ENCODE results near the gene STPG1.

STPG1 gene

DNA sequence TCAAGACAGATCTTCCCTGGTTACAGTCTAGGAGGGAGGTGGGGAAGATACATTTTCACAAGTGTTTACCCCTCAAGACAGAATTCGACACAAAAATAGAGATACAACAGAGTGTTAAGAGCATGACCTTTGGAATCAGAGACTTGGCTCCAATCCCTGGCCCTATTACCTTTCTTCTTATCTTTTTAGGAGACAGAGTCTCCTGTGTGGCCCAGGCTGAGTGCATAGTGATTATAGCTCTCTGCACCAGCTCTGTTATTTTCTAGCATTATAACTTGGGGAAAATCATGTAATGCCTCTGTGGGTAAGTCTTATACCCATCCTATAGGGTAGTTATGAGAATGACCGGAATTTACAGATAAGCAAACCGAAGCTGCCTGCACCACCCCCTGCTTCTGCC, 11.9 kb upstream of the STPG1 start:
- Histone ChIP-seq H3K27ac (ENCODE audit: low read depth, low read length) (no peak overlapping the region), H3K36me3 (ENCODE audit: insufficient read depth, low read length) (peaks cover 23% of the 10 kb centered on the region), H3K9ac (ENCODE audit: low read length) (no peak overlapping the region), H3K4me3 (ENCODE audit: low read depth in 1 of 2, low read length in 2 of 2) (no peak overlapping the region), H3K27me3 (ENCODE audit: control insufficient read depth in 1 of 2, insufficient read depth in 2 of 2, low read length in 2 of 2) (no peaks in the 10 kb centered on the region), H3K4me1 (ENCODE audit: insufficient read depth, low read length) (no peaks in the 10 kb centered on the region), H3K9me3 (ENCODE audit: low read length) (no peaks in the 10 kb centered on the region)

DNA sequence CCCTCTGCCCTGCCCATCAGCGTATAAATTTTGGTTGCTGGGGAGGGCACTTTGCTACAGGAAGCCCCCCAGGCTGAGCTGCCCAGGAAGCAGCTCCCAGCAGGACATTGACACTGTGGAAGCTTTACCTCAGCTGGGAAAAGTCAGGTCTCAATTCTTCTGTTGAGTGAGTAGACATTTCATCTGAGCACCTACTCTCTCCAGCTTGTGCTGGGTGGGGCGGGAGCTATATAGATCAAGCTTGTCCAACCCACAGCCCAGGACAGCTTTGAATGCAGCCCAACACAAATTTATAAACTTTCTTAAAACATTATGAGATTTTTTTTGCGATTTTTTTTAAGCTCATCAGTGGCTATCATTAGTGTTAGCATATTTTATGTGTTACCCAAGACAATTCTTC, 11.4 kb upstream of the STPG1 start:
- H3K27me3 ChIP-seq (ENCODE audit: control insufficient read depth in 1 of 2, insufficient read depth in 2 of 2, low read length in 2 of 2), result no peaks in the 10 kb centered on the region
- no peak overlapping the region for H3K27ac ChIP-seq (ENCODE audit: low read depth, low read length)
- no peak overlapping the region for H3K4me3 ChIP-seq (ENCODE audit: low read depth in 1 of 2, low read length in 2 of 2)
- H3K4me1 ChIP-seq (ENCODE audit: insufficient read depth, low read length), result no peaks in the 10 kb centered on the region
- H3K9ac ChIP-seq (ENCODE audit: low read length), result no peak overlapping the region
- H3K9me3 ChIP-seq (ENCODE audit: low read length), result no peaks in the 10 kb centered on the region
- H3K36me3 ChIP-seq (ENCODE audit: insufficient read depth, low read length), result peaks cover 23% of the 10 kb centered on the region

DNA sequence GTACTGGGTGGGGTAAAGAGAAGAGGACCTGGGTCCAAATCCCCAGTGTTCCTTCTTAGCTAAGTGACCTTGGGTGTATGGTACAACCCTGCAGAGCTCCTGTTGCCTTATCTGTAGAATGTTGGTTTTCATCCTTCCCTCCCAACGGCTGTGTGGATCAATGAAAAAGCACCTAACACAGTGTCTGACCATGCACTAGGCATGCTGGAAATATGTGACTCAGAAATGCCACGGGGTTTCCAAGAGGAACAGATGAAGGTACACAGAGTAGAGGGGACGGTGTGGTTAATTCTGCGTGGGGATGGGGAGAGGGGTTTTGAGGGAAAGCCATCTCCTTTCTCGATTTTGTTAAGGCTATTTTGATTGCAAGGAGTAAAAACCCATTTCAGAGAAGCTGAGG, 10.6 kb upstream of the STPG1 start:
- no peaks in the 10 kb centered on the region for H3K9me3 ChIP-seq (ENCODE audit: low read length)
- H3K9ac ChIP-seq (ENCODE audit: low read length), result no peak overlapping the region
- H3K4me1 ChIP-seq (ENCODE audit: insufficient read depth, low read length), result no peaks in the 10 kb centered on the region
- peaks cover 23% of the 10 kb centered on the region for H3K36me3 ChIP-seq (ENCODE audit: insufficient read depth, low read length)
- no peak overlapping the region for H3K27ac ChIP-seq (ENCODE audit: low read depth, low read length)
- H3K4me3 ChIP-seq (ENCODE audit: low read depth in 1 of 2, low read length in 2 of 2), result no peak overlapping the region
- H3K27me3 ChIP-seq (ENCODE audit: control insufficient read depth in 1 of 2, insufficient read depth in 2 of 2, low read length in 2 of 2), result no peaks in the 10 kb centered on the region

DNA sequence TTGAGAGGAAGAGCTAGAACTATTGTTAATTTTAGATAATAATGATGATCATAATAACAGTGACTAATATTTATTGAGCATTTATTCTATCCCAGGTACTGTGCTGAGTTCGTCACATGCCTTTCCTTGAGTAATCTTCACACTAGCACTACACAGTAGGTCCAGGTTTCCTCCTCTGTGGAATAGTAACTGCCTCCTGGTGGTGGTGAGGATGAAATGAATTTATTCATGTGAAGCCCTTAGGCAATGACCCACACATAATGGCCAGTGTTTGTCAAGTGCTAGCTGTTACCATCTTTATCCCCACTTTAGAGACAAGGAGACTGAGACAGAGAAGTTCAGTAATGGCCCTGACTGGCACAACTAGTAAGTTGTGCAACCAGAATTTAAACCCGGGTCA, 7.9 kb upstream of the STPG1 start:
- Histone ChIP-seq H3K9me3 (ENCODE audit: low read length) (no peaks in the 10 kb centered on the region), H3K4me1 (ENCODE audit: insufficient read depth, low read length) (peaks cover 13% of the 10 kb centered on the region), H3K9ac (ENCODE audit: low read length) (no peak overlapping the region), H3K27me3 (ENCODE audit: control insufficient read depth in 1 of 2, insufficient read depth in 2 of 2, low read length in 2 of 2) (no peaks in the 10 kb centered on the region), H3K27ac (ENCODE audit: low read depth, low read length) (no peak overlapping the region), H3K4me3 (ENCODE audit: low read depth in 1 of 2, low read length in 2 of 2) (no peak overlapping the region), H3K36me3 (ENCODE audit: insufficient read depth, low read length) (peaks cover 18% of the 10 kb centered on the region)

DNA sequence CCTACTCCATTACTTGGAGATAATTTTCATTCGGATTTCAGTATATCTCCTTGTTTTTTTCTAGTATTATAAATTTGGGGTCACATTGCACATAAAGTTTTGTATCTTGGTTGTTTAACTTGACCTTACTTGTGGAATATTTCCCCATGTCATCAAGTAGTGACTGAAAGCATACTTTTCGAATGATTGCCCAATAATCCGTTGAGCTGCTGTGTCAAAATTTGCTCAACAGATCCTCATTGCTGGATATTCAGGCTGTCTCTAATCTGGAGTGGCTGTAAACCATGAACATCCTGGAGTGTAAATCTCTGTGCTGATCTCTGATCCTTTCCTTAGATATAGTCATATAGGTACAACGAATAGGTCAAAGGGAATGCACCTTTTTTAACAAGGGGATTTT, 7.0 kb upstream of the STPG1 start:
- H3K4me1 ChIP-seq (ENCODE audit: insufficient read depth, low read length), result peaks cover 15% of the 10 kb centered on the region
- no peak overlapping the region for H3K9ac ChIP-seq (ENCODE audit: low read length)
- H3K27me3 ChIP-seq (ENCODE audit: control insufficient read depth in 1 of 2, insufficient read depth in 2 of 2, low read length in 2 of 2), result no peaks in the 10 kb centered on the region
- H3K27ac ChIP-seq (ENCODE audit: low read depth, low read length), result no peak overlapping the region
- peaks cover 16% of the 10 kb centered on the region for H3K36me3 ChIP-seq (ENCODE audit: insufficient read depth, low read length)
- H3K4me3 ChIP-seq (ENCODE audit: low read depth in 1 of 2, low read length in 2 of 2), result no peak overlapping the region
- no peaks in the 10 kb centered on the region for H3K9me3 ChIP-seq (ENCODE audit: low read length)

DNA sequence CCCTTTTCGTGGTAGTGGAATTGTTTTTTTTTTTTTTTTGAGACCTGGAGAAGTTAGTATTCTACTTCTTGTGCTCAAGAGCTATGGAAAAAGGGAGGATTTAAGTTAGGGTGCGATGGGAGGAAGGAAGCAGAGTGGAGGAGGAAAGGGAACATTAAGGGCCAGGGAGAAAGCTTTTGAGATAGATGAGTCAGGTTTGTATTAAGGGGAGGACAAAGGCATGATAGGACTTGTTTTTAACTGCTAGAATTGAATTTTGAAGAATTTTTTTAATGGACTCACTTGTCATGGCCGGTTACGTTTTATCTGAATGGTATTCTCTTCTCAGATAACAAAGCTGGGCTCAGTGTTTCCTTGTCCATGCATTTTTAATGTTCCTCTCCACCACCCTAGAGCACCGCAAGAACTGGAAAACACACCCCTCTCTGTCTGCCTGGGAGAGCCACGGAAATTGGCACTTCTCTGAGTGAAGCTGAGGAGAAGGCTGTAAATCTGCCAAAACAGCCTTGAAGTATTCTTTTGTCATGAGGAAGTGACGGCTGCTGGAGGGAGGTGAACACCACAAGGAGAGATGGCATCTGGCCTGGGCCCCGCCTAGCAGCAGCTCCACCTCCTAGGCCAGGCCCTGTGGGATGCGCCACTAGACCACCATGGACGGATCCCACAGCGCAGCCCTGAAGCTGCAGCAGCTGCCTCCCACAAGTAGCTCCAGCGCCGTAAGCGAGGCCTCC, 5.5 kb upstream of the STPG1 start:
- Histone ChIP-seq H3K27ac (ENCODE audit: low read depth, low read length) (no peak overlapping the region), H3K4me1 (ENCODE audit: insufficient read depth, low read length) (peaks cover 18% of the 10 kb centered on the region), H3K4me3 (ENCODE audit: low read depth in 1 of 2, low read length in 2 of 2) (no peak overlapping the region), H3K27me3 (ENCODE audit: control insufficient read depth in 1 of 2, insufficient read depth in 2 of 2, low read length in 2 of 2) (no peaks in the 10 kb centered on the region), H3K9me3 (ENCODE audit: low read length) (no peaks in the 10 kb centered on the region), H3K9ac (ENCODE audit: low read length) (no peak overlapping the region), H3K36me3 (ENCODE audit: insufficient read depth, low read length) (peaks cover 16% of the 10 kb centered on the region)

DNA sequence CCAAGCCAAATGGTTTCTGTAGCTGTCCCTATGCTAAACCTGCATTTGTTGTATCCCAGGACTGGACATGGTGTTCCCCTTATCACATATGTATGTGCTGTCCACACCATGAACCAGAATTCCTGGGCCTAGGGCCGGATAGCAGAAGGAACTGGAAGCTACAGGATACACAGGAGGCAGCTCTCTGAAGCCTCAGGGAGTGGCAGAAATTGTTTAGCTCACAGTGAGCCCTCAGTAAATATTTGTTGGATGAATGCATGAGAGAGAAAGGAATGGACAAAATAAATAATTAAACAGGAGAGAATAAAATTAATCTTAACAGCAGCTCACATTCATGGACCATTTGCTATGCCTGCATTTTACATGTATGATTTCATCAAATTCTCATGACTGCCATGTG, 4.1 kb upstream of the STPG1 start:
- peaks cover 13% of the 10 kb centered on the region for H3K36me3 ChIP-seq (ENCODE audit: insufficient read depth, low read length)
- peaks cover 24% of the 10 kb centered on the region for H3K4me1 ChIP-seq (ENCODE audit: insufficient read depth, low read length)
- H3K27ac ChIP-seq (ENCODE audit: low read depth, low read length), result no peak overlapping the region
- no peak overlapping the region for H3K9ac ChIP-seq (ENCODE audit: low read length)
- H3K4me3 ChIP-seq (ENCODE audit: low read depth in 1 of 2, low read length in 2 of 2), result no peak overlapping the region
- no peaks in the 10 kb centered on the region for H3K9me3 ChIP-seq (ENCODE audit: low read length)
- H3K27me3 ChIP-seq (ENCODE audit: control insufficient read depth in 1 of 2, insufficient read depth in 2 of 2, low read length in 2 of 2), result no peaks in the 10 kb centered on the region

DNA sequence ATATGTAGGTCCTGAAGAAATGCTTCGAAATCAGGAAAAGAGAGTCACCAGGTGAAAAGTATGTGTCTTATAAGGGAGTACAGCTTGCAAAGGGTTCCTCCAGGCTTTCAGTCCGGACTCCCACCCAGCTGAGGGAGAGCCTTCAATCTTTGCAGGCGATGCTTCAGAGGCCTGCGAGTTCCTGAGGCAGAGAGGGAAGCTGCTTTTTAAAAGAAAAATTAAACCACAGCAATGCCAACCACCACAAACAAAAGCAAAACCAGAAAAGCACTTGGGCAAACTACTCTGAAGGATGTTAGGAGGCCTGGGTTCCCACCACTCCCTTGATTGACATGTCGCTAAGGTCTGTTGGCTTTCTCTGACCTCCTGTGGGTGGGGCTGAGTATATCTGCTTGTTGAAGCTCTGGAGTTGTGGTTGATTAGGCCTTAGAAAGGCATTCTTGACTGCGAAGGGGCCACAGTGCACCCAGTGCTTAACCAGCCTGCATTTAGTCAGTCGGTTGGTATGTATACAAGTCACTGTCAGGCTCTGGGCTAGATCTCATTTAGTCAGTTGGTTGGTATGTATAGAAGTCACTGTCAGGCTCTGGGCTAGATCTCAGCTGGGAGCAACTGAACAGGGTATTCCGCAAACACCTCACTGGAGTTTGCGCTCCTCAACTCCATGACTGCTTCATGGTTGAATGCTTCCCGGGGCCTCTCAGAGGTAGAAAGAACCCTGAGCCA, 3.2 kb upstream of the STPG1 start:
- H3K27me3 ChIP-seq (ENCODE audit: control insufficient read depth in 1 of 2, insufficient read depth in 2 of 2, low read length in 2 of 2), result no peaks in the 10 kb centered on the region
- peaks cover 5% of the 10 kb centered on the region for H3K36me3 ChIP-seq (ENCODE audit: insufficient read depth, low read length)
- H3K4me1 ChIP-seq (ENCODE audit: insufficient read depth, low read length), result peaks cover 24% of the 10 kb centered on the region
- peak overlapping the region; percentile 37 for H3K9ac ChIP-seq (ENCODE audit: low read length)
- H3K4me3 ChIP-seq (ENCODE audit: low read depth in 1 of 2, low read length in 2 of 2), result peak overlapping the region; percentile 78 to 98
- no peaks in the 10 kb centered on the region for H3K9me3 ChIP-seq (ENCODE audit: low read length)
- H3K27ac ChIP-seq (ENCODE audit: low read depth, low read length), result peak overlapping the region; percentile 70

DNA sequence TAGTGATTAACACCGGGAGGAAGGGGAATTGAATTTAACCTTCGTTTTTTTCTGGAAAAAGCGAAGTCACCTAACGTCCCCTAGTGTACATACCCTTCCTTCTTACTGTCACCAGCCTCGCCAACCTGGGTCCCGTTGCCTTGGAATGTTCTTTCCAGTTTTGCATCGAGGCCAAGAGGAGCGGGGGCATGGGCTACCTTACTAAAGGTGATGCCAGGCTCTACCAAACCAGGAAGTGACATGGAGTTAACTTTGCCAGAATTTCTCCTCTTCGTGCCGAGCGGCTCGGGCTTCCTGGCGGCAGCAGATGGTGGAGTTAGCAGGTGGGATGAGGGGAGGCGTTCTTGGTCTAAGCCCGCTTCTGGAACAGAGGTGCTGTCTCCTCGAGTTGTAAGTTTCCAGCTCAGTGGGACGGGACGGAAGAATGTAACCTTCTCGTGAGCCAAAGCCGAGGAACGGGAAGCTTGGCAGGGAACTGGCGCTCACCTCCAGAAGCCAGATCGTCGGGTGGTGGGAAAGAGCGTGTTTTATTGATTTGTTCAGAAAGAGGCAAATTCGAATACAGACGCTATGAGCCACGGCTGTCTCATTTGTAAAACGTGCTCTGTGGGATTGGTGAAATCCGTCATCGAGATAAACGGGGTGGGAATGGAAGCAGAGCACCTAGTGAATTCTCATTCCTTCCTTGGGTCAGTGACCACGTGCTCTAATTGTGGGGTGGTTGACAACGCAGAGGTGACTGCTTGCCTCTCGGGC, 2.5 kb upstream of the STPG1 start:
- H3K4me3 ChIP-seq (ENCODE audit: low read depth in 1 of 2, low read length in 2 of 2), result peak overlapping the region; percentile 78 to 98
- H3K27me3 ChIP-seq (ENCODE audit: control insufficient read depth in 1 of 2, insufficient read depth in 2 of 2, low read length in 2 of 2), result no peaks in the 10 kb centered on the region
- H3K36me3 ChIP-seq (ENCODE audit: insufficient read depth, low read length), result no peaks in the 10 kb centered on the region
- H3K9ac ChIP-seq (ENCODE audit: low read length), result peak overlapping the region; percentile 37
- peak overlapping the region; percentile 70 for H3K27ac ChIP-seq (ENCODE audit: low read depth, low read length)
- H3K4me1 ChIP-seq (ENCODE audit: insufficient read depth, low read length), result peaks cover 24% of the 10 kb centered on the region
- no peaks in the 10 kb centered on the region for H3K9me3 ChIP-seq (ENCODE audit: low read length)

DNA sequence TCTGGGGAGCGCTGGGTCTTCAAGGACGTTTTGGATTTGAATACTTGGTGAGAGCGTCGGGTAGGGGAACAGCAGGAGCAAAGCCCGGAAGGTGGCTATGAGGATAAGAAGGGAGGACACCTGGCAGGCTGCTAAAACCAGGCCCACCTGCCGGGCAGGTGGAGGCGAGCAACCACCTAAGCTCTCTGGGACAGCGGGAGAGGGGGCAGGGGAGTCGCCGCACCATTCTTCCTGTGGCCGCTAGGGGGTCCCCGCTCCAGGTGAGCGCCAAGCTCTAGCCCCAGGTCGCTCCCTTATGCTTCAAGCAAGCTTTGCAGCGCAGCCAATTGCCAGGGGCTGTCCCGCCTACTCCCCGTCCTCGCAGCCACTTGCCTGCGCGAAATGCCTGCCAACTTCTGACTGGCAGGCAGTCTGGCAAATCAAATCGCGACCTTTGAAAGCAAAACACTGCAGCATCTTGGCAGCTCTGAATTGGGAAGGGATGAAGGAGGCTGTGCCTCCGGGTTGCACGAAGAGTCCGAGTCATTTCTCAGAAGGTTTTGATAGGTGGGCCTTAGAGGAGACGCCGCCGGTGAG, 1.8 kb upstream of the STPG1 start, which contains the start of gene NIPAL3:
Gene NIPAL3, plus strand, starts transcription at position 469 of the 576 bp plus-strand sequence. CDS start 3,746 bp downstream, outside the sequence.
- H3K9me3 ChIP-seq (ENCODE audit: low read length), result no peaks in the 10 kb centered on the region
- no peaks in the 10 kb centered on the region for H3K27me3 ChIP-seq (ENCODE audit: control insufficient read depth in 1 of 2, insufficient read depth in 2 of 2, low read length in 2 of 2)
- H3K9ac ChIP-seq (ENCODE audit: low read length), result peak within 1 kb of the TSS; percentile 37
- peak within 1 kb of the TSS; percentile 70 for H3K27ac ChIP-seq (ENCODE audit: low read depth, low read length)
- H3K4me3 ChIP-seq (ENCODE audit: low read depth in 1 of 2, low read length in 2 of 2), result peak within 1 kb of the TSS; percentile 78 to 98
- H3K36me3 ChIP-seq (ENCODE audit: insufficient read depth, low read length), result no peaks in the 10 kb centered on the region
- peaks cover 24% of the 10 kb centered on the region for H3K4me1 ChIP-seq (ENCODE audit: insufficient read depth, low read length)

DNA sequence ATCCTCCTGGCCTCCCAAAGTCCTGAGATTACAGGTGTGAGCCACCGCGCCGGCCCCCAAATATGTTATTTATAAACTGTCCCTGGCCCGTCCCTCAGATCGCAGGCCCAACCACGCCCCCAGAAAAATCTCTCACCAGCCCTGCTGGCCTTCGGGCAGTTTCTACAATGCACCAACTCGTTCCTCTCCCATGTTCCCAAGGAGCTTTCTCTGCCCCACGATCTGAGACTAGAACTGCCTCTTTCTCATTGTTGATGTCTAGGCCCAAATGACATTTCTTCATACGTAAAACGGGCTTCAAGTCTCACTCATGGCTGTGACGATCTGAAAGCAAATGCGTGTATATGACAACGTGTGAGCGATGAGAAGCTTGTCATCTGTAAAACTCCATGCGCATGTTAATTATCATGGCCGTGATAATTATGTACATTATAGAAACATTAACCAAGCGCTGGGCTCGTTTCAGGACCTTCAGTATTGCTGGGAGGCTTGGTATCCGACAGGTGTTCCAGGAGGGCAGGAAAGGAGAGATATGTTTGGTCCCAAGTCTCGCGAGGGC, 1.3 kb upstream of the STPG1 start:
- no peaks in the 10 kb centered on the region for H3K9me3 ChIP-seq (ENCODE audit: low read length)
- H3K27me3 ChIP-seq (ENCODE audit: control insufficient read depth in 1 of 2, insufficient read depth in 2 of 2, low read length in 2 of 2), result no peaks in the 10 kb centered on the region
- no peak overlapping the region for H3K9ac ChIP-seq (ENCODE audit: low read length)
- no peaks in the 10 kb centered on the region for H3K36me3 ChIP-seq (ENCODE audit: insufficient read depth, low read length)
- peak overlapping the region; percentile 78 to 98 for H3K4me3 ChIP-seq (ENCODE audit: low read depth in 1 of 2, low read length in 2 of 2)
- H3K27ac ChIP-seq (ENCODE audit: low read depth, low read length), result peak overlapping the region; percentile 27
- peaks cover 24% of the 10 kb centered on the region for H3K4me1 ChIP-seq (ENCODE audit: insufficient read depth, low read length)

Data from muscle layer of colon (tissue), 2 donors.